SK-N-SH treated with all-trans-retinoic acid at 6 μM for 48 hours (cell line): ENCODE measurements around the gene PTPRT.

Source experiments
- ARNTL ChIP-seq: fragments of 450-650 bp; formaldehyde crosslinking; IDR thresholded peaks from 2 replicates; pipeline ENCODE4 v1.5.0; 2020; ENCODE audit warnings: low read depth, mild to moderate bottlenecking, moderate library complexity, borderline replicate concordance
- CSDC2 ChIP-seq: fragments of 250-450 bp; sonication (Bioruptor Pico); IDR thresholded peaks from 2 replicates; pipeline ENCODE4 v1.5.0; 2020; ENCODE audit warnings: mild to moderate bottlenecking, moderate library complexity
- GLIS3 ChIP-seq: fragments of 250-450 bp; sonication (Bioruptor Pico); IDR thresholded peaks from 2 replicates; pipeline ENCODE4 v1.5.0; 2020; ENCODE audit warnings: mild to moderate bottlenecking, moderate library complexity
- PATZ1 ChIP-seq: fragments of 250-450 bp; sonication (Bioruptor Pico); IDR thresholded peaks from 2 replicates; pipeline ENCODE4 v1.8.0; 2020; ENCODE audit warnings: mild to moderate bottlenecking, moderate library complexity, borderline replicate concordance
- ZFP3 ChIP-seq: fragments of 250-450 bp; sonication (Bioruptor Pico); IDR thresholded peaks from 2 replicates; pipeline ENCODE4 v1.5.0; 2020; ENCODE audit warnings: mild to moderate bottlenecking, moderate library complexity
- ZFP30 ChIP-seq: fragments of 450-650 bp; formaldehyde crosslinking; IDR thresholded peaks from 2 replicates; pipeline ENCODE4 v1.5.0; 2022; ENCODE audit warnings: mild to moderate bottlenecking, moderate library complexity
- ZNF70 ChIP-seq: fragments of 450-650 bp; formaldehyde crosslinking; IDR thresholded peaks from 2 replicates; pipeline ENCODE4 v1.5.0; 2020; ENCODE audit warnings: mild to moderate bottlenecking, moderate library complexity
- ZNF8 ChIP-seq: fragments of 450-650 bp; formaldehyde crosslinking; IDR thresholded peaks from 2 replicates; pipeline ENCODE4 v1.5.0; 2020; ENCODE audit warnings: mild to moderate bottlenecking, moderate library complexity
- TF ChIP-seq, protein P1 (sequence below): fragments of 250-450 bp; sonication (Bioruptor Pico); IDR thresholded peaks from 2 replicates; pipeline ENCODE4 v1.5.1; 2020; ENCODE audit warnings: low read depth, mild to moderate bottlenecking, moderate library complexity

DNA sequence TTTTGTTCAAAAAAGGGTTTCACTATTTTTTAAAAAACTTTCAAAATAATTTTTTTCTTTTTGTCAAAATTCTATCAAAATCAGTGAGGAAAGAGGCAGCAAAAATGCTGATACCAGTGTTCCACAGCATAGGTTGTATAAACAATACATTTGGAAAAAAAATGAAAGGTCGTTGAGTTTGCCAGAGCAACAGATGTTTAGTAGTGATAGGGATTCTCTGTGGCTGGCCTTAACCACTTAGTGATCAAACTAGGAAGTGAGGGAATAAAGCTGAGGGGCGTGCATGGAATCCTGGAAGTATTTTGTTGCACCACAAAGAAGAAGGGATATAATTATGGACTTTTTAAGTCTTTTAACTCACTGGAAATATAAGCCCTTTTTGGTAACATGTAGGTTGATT is 1016.3 kb downstream of the PTPRT start:
- TF ChIP-seq ZNF8 (no peak), ZFP3 (CRISPR knock-in tag) (no peak), ZNF70 (CRISPR knock-in tag) (no peak), ARNTL (no peak), ZFP30 (CRISPR knock-in tag) (no peak), GLIS3 (CRISPR knock-in tag) (no peak), PATZ1 (no peak), CSDC2 (CRISPR knock-in tag) (no peak)
- TF ChIP-seq, protein P1, sequence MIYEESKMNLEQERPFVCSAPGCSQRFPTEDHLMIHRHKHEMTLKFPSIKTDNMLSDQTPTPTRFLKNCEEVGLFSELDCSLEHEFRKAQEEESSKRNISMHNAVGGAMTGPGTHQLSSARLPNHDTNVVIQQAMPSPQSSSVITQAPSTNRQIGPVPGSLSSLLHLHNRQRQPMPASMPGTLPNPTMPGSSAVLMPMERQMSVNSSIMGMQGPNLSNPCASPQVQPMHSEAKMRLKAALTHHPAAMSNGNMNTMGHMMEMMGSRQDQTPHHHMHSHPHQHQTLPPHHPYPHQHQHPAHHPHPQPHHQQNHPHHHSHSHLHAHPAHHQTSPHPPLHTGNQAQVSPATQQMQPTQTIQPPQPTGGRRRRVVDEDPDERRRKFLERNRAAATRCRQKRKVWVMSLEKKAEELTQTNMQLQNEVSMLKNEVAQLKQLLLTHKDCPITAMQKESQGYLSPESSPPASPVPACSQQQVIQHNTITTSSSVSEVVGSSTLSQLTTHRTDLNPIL, result no peak
